PFSK-1 (cell line): ENCODE data around the gene ZBTB43.

Experiments
- FOXP2 ChIP-seq: optimal IDR thresholded peaks from 2 replicates; pipeline ENCODE3; 2011; ENCODE audit warnings: borderline replicate concordance, control low read depth, inconsistent platforms; ENCODE audit not compliant: insufficient read depth; ENCODE audit errors: extremely low read length, extremely low read depth
- POLR2AphosphoS5 ChIP-seq: IDR thresholded peaks from 2 replicates; pipeline ENCODE4 v1.6.1; 2012; ENCODE audit warnings: low read depth, mild to moderate bottlenecking, control low read depth, low read length, moderate library complexity
- REST ChIP-seq, 2 experiments: IDR thresholded peaks; 2 replicates each; pipeline versions ENCODE4 v1.6.1 to v1.8.0; 2011 to 2012; ENCODE audit warnings: low read depth in 2 of 2, low read length in 2 of 2, control low read depth in 1 of 2, inconsistent platforms in 1 of 2, mild to moderate bottlenecking in 1 of 2, moderate library complexity in 1 of 2; ENCODE audit not compliant: insufficient read depth in 1 of 2
- SIN3A ChIP-seq: IDR thresholded peaks from 2 replicates; pipeline ENCODE4 v1.6.1; 2012; ENCODE audit warnings: mild to moderate bottlenecking, low read length, moderate library complexity, borderline replicate concordance; ENCODE audit not compliant: insufficient read depth
- TAF1 ChIP-seq: IDR thresholded peaks from 2 replicates; pipeline ENCODE4 v1.6.1; 2012; ENCODE audit warnings: low read length, control low read depth, borderline replicate concordance; ENCODE audit not compliant: insufficient read depth

ZBTB43 gene

DNA sequence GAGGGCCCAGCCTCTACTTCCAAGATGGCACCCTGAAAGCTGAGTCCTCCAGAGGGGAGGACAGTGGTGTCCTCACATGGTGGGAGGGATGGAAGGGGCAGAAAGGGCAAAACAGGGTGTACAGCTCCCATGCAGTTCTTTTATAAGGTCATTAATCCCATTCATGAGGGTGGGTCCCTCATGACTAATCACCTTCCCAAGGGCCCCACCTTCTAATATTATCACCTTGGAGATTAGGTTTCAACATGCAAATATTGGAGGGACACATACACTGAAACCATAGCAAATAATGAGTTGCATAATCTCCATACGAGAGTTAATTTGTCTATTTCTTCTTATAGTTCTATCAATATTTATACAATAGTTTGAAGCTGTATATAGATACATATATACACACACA is 5.8 kb upstream of the ZBTB43 start:
- no peak for TF ChIP-seq FOXP2
- TF ChIP-seq POLR2AphosphoS5 = no peak
- TF ChIP-seq SIN3A = no peak
- TF ChIP-seq TAF1 = no peak
- TF ChIP-seq REST (IDR thresholded peaks at IDR 0.05; ENCODE audit: insufficient read depth in 1 of 2, low read depth in 2 of 2, low read length in 2 of 2) = no peak

DNA sequence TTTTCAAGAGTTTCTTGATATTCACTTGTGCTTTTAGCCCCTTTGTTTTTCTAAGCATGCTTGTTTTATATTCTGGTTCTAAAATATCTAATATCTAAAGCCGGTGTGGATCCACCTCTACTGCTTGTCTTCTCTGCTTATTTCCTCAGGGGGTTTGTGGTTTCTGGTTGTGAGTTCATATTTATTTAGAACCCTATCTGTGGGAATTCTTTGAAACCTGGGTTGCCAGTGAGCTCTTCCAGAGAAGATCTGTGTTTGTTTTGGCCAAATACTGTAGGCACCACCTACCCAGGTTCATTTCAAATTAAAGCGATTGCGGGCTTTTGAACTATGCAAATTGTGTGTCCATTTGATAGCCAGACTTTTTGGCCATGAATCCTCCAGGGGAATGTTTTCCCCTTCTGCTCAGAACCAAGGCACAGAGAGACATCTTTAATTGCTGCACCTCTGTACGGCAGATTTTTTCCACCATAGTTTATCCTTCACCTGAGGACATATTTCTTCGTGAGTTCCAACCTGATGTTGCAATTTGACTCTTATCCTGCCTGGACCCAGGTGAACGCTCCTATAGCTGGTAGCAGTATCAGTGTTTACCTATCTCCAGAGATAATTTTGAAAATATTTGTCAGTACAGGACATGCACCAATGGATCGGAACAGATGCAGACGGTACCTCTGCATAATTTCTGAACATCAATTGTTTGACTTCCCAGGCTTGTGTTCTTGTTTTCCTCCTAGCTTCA is 2.4 kb upstream of the ZBTB43 start:
- TF ChIP-seq POLR2AphosphoS5 (no peak), TAF1 (no peak), SIN3A (no peak), FOXP2 (no peak), REST (IDR thresholded peaks at IDR 0.05; ENCODE audit: insufficient read depth in 1 of 2, low read depth in 2 of 2, low read length in 2 of 2) (no peak)

- TF ChIP-seq FOXP2 (no peak), POLR2AphosphoS5 (no peak), TAF1 (no peak), SIN3A (no peak), REST (IDR thresholded peaks at IDR 0.05; ENCODE audit: insufficient read depth in 1 of 2, low read depth in 2 of 2, low read length in 2 of 2) (no peak)
These were observed 593 bp upstream of the ZBTB43 start for GRCh38 chr9:126804198-126804695.

GRCh38 chr9:126805554-126806262 is 868 bp downstream of the ZBTB43 start:
- TF ChIP-seq FOXP2 (no peak), TAF1 (no peak)

GRCh38 chr9:126806336-126806735 is 1.5 kb downstream of the ZBTB43 start:
- no peak for TF ChIP-seq FOXP2
- TF ChIP-seq REST (IDR thresholded peaks at IDR 0.05; ENCODE audit: insufficient read depth in 1 of 2, low read depth in 2 of 2, low read length in 2 of 2) = no peak
- no peak for TF ChIP-seq POLR2AphosphoS5
- no peak for TF ChIP-seq SIN3A
- TF ChIP-seq TAF1 = no peak
